NCI-H526 treated with DMSO at 0.1 percent for 48 hours (cell line): ENCODE data around the gene SCAPER.
A peak's percentile ranks its signal among the peaks of the same experiment; 100 is the strongest.
"Not testable (repeated sequence)": the region's sequence is repeated elsewhere in the genome, so short reads cannot be mapped to it uniquely, and the experiment has no call there.

Experiments
- DNase-seq: peaks from one replicate; lab custom pipeline; 2025; lab: John Stamatoyannopoulos, UW

SCAPER gene

GRCh38 chr15:76850367-76850766 lies 54.8 kb downstream of the SCAPER start:
- DNase-seq: not testable (repeated sequence)

DNA sequence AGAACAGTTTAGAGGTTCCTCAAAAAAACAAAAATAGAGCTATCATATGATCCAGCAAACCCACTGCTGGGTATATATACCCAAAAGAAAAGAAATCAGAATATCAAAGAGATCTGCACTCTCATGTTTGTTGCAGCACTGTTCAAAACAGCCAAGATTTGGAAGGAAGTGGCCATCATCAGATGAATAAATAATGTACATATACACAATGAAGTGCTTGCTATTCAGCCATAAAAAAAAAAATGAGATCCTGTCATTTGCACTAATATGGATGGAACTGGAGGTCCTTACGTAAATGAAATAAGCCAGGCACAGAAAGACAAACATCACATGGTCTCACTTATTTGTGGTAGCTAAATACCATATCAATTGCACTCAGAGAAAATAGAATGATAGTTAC lies 58.4 kb downstream of the SCAPER start:
- DNase-seq: no peak

DNA sequence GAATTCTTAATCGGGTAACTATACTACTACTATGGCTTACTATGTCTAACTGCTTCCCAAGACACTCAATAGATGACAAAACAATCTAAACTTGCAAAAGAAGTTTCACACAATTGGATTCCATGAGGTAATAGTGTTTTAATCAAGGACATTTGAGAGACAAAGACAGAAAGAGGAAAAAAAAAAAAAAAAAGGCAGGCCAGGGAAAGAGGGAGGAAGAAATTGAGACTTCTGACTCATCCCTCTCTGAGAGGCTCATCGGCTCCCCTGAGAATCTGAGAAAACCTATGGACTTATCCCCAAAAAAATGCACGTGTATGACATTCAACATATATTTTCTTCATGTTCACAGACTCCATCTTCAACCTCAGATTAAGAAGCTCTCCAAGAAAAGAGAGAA lies 61.0 kb downstream of the SCAPER start:
- no peak for DNase-seq

GRCh38 chr15:76843269-76843668 lies 61.9 kb downstream of the SCAPER start:
- no peak for DNase-seq

- peak; percentile 42 for DNase-seq
These were observed 64.2 kb downstream of the SCAPER start for GRCh38 chr15:76840830-76841460.

DNA sequence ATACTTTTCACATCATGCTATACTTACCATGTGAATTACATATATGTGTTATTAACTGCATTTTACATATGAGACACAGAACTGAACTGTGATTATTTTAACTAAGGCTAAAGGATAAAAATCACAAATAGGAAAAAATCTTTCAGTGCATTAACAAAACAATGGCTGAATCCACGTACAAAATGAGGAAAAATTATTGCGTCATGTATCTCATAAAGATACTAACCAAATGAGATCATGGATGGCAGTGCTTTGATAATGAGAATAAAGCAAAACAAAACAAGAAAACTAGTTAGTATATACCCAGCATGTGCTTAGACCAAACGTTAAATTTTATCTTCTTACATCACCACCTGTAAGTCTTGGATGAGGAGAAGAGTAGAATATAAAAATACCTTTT lies 66.0 kb downstream of the SCAPER start:
- DNase-seq: no peak

GRCh38 chr15:76837474-76837873 lies 67.7 kb downstream of the SCAPER start:
- peak; percentile 88 for DNase-seq

GRCh38 chr15:76829939-76830338 lies 75.2 kb downstream of the SCAPER start:
- no peak for DNase-seq

- DNase-seq: peak; percentile 34
These were observed 81.2 kb downstream of the SCAPER start for GRCh38 chr15:76823890-76824289.

DNA sequence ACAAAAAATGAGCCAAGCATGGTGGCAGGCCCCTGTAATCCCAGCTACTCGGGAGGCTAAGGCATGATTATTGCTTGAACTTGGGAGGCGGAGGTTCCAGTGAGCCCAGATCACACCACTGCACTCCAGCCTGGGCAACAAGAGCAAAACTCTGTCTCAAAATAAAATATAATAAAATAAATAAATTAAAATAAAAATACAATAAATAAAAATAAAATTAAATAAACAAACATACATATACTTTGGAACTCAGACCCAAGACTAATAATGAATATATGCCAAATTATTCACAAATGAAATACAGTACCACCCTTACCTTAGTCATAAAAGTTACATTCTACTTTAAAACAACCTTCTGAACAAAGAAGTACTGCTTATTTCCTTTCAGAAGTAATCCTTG lies 81.8 kb downstream of the SCAPER start:
- DNase-seq: no peak

DNA sequence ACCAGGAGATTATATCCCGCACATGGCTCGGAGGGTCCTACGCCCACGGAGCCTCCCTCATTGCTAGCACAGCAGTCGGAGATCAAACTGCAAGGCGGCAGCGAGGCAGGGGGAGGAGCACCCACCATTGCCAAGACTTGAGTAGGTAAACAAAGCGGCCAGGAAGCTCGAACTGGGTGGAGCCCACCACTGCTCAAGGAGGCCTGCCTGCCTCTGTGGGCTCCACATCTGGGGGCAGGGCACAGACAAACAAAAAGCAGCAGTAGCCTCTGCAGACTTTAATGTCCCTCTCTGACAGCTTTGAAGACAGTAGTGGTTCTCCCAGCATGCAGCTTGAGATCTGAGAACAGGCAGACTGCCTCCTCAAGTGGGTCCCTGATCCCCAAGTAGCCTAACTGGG lies 86.2 kb downstream of the SCAPER start:
- not testable (repeated sequence) for DNase-seq

- no peak for DNase-seq
These were observed 89.7 kb downstream of the SCAPER start for GRCh38 chr15:76815421-76815820.

DNA sequence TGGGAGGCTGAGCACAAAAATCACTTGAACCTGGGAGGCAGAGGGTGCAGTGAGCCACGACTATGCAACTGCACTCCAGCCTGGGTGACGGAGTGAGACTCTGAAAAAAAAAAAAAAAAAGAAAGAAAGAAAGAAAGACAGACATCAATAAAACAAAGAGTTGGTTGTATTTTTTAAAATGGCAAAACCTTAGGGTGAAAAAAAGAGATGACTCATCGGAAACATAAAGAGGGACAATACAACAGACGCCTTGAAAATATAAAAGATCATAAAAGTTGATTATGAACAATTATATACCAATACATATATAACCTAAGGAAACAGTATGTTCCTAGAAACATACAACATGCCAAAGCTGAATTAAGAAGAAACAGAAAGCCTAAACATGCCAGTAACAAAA lies 92.8 kb downstream of the SCAPER start:
- no peak for DNase-seq

- DNase-seq: no peak
These were observed 95.6 kb downstream of the SCAPER start for GRCh38 chr15:76809412-76810103.

- DNase-seq: no peak
These were observed 102.0 kb downstream of the SCAPER start for GRCh38 chr15:76803049-76803571.

DNA sequence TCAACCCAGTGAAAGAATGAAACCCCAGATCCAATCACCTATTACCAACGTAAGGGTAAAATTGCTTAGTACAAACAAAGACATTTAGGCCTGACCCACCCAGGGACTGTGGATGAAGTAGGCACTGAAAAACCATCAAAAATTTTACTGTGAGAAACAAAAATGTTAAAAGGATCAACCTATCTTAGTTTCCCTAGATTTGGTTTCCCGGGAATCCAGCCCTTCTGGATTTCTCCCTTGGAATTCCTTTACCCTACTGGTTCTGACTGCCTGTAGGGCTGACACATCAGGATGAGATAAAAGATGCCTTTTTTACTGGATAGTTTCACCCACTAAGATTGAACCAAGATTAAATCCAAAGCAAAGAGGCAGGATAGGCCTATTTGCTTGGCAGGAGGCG lies 102.7 kb downstream of the SCAPER start:
- DNase-seq: no peak

GRCh38 chr15:76799760-76800159 lies 105.4 kb downstream of the SCAPER start:
- no peak for DNase-seq

DNA sequence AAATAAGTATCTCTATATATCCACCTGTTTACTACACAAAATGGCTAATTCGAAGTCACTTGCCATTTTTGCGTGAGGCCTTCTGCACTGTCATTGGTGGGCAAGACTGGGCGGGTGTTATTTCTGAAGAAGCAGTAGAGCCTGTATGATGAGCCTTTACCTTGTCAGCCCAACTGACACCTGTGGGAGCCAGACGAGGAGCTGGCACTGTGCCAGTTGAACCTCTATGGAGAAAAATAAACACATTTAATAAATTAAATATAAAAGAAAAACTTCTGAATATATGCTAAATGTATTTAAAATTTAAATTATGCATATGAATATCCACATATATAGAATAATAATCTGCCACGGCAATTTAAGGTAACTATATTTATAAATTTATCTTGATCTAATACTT lies 109.9 kb downstream of the SCAPER start:
- DNase-seq: no peak

DNA sequence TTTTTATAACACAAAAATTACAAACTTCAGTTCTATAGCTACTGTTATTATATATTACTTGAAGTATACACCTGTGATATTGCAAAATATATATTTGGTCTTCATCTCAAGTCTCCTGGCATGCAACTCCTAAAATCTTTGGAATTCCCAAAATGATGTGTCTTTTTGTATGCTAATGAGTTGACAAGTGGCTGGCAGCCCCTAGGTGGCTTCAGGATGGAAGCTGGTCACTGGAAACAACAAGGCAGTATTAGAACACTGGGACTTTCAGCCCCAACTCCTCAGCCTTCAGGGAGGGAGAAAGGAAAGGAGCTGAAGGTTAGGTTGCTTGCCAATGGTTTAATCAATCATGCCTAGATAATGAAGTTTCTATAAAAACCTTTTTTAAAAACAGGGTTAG lies 112.0 kb downstream of the SCAPER start:
- no peak for DNase-seq

GRCh38 chr15:76791511-76791910 lies 113.6 kb downstream of the SCAPER start:
- no peak for DNase-seq

GRCh38 chr15:76787273-76787672 lies 117.9 kb downstream of the SCAPER start:
- no peak for DNase-seq

- DNase-seq: no peak
These were observed 128.2 kb downstream of the SCAPER start for GRCh38 chr15:76776969-76777368.

DNA sequence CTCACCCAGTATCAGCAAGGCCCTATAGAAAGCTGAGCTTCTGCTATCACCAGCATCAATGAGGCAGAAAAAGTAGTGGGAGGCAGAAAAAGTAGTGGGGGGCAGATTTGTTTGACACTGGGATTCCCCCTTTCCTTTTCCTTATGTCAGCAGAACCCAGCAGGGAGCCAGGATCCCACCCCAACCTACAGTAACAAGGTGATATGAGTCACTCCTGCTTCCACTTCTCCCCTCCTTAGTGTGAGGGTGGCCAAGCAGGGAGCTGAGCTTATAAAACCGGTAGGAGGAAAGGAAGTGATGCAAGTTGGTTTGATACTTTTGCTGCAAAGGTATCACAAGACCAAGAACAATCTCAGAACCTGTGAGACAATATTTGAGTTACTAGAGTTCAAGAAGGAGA lies 128.7 kb downstream of the SCAPER start:
- no peak for DNase-seq

- DNase-seq: no peak
These were observed 131.9 kb downstream of the SCAPER start for GRCh38 chr15:76773234-76773633.
